Activated B cell treated with CpG ODN at 0.5 μM for 24 hours (primary cell): ENCODE data around the gene IL6R. TPM values are rescaled to one million over a fixed set of nuclear protein-coding genes. Genes with fewer than 3 reads are reported as not detected.

Experiments used
- ATAC-seq: fragments of 200-7000 bp; cut with Tn5 transposase; one replicate; pipeline ENCODE4 v1.10.0; 2021; ENCODE audit warnings: low read depth, mild to moderate bottlenecking, moderate library complexity
- CTCF ChIA-PET: fragments of 350-600 bp; sonication (Branson Sonifier 250); formaldehyde crosslinking; loops from one replicate; lab custom pipeline; 2021; ENCODE audit warnings: antibody characterized with exemption; lab: Charles Lee
- POLR2A ChIA-PET: fragments of 350-600 bp; sonication (Branson Sonifier 250); formaldehyde crosslinking; loops from one replicate; lab custom pipeline; 2021; ENCODE audit warnings: antibody characterized with exemption; lab: Charles Lee
- DNase-seq: peaks from one replicate; pipeline ENCODE4 v3.0.0; 2022
- H3K27ac Mint-ChIP-seq: one replicate; pipeline ENCODE4 v1.8.0; 2020; ENCODE audit warnings: mixed read lengths
- H3K27me3 Mint-ChIP-seq: one replicate; pipeline ENCODE4 v1.8.0; 2021; ENCODE audit warnings: mixed read lengths
- H3K36me3 Mint-ChIP-seq: one replicate; pipeline ENCODE4 v1.8.0; 2021; ENCODE audit warnings: low read depth, mixed read lengths
- H3K4me1 Mint-ChIP-seq: one replicate; pipeline ENCODE4 v1.8.0; 2021; ENCODE audit warnings: mixed read lengths
- H3K4me3 Mint-ChIP-seq: one replicate; pipeline ENCODE4 v1.8.0; 2020; ENCODE audit warnings: mild to moderate bottlenecking, mixed read lengths
- H3K9me3 Mint-ChIP-seq: one replicate; pipeline ENCODE4 v1.8.0; 2020; ENCODE audit warnings: mixed read lengths
- intact Hi-C: fragments of 100-400 bp; cut with micrococcal nuclease; formaldehyde crosslinking; loops from one replicate; pipeline ENCODE4 v1.15.1; 2024
- total RNA-seq: library from RNA; stranded (reverse); gene quantifications from 2 replicates; pipeline ENCODE4 v1.2.3, GENCODE V29; 2022
- TF ChIP-seq, protein P1 (sequence below): fragments of 200-600 bp; IDR thresholded peaks from one replicate; pipeline ENCODE4 v1.8.0; 2022; ENCODE audit warnings: antibody characterized with exemption, mild to moderate bottlenecking

The IL6R gene
- total RNA-seq, 1 donor from 2014 or later: 3.3 TPM

DNA sequence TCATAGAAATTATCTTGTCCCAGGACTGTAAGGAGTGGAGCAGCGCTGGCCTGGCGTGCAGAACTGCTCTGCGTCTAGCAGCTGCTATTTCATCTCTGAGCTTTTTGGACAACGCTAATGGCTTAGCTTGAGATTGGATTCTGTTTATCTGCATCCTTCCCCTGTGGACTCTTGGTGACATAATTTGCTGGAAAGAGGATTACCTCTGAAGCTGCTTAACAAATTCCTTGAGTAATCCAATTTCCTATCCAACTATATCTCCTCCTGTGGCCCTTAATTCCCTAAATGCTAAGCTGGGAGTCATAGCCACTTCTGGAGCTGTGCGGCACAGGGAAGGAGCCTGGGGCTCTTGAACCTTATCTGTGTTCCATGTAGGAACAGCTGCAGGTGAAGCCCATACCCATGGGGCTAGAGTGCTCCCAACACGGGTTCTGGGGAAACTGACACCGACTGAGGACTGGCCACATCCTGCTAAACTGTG lies 43.2 kb downstream of the IL6R start:
- DNase-seq (no peak), ATAC-seq (no peak)
- H3K36me3 Mint-ChIP-seq: no peaks in the 10 kb centered on the region
- ChIA-PET CTCF (no interaction called here), POLR2A (no interaction called here)
- no peaks in the 10 kb centered on the region for H3K4me1 Mint-ChIP-seq
- intact Hi-C loops: no loop called here
- no peak overlapping the region for H3K4me3 Mint-ChIP-seq
- no peaks in the 10 kb centered on the region for H3K27me3 Mint-ChIP-seq
- TF ChIP-seq, protein P1, sequence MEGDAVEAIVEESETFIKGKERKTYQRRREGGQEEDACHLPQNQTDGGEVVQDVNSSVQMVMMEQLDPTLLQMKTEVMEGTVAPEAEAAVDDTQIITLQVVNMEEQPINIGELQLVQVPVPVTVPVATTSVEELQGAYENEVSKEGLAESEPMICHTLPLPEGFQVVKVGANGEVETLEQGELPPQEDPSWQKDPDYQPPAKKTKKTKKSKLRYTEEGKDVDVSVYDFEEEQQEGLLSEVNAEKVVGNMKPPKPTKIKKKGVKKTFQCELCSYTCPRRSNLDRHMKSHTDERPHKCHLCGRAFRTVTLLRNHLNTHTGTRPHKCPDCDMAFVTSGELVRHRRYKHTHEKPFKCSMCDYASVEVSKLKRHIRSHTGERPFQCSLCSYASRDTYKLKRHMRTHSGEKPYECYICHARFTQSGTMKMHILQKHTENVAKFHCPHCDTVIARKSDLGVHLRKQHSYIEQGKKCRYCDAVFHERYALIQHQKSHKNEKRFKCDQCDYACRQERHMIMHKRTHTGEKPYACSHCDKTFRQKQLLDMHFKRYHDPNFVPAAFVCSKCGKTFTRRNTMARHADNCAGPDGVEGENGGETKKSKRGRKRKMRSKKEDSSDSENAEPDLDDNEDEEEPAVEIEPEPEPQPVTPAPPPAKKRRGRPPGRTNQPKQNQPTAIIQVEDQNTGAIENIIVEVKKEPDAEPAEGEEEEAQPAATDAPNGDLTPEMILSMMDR: no peak
- H3K27ac Mint-ChIP-seq: no peak overlapping the region
- H3K9me3 Mint-ChIP-seq: no peaks in the 10 kb centered on the region

DNA sequence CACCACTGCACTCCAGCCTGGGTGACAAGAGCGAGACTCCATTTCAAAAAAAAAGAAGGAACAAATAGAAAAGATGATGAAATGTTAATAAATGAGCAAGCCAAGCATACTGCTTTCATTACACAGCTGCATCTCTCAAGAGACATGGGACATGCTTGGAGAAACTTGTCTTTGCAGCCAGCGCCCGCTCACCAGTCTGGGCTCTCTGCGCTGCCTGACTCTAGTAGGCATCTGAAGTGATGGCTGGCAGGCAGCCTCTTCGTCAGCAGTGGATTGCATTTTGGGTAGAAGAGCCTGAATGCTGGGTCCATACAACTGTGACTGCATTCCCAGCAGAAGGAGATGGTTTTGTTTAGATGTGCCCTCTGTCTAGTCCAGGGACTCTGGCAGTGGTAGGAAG lies 48.0 kb downstream of the IL6R start:
- DNase-seq: no peak
- Mint-ChIP-seq H3K4me1 (no peaks in the 10 kb centered on the region), H3K4me3 (no peak overlapping the region), H3K36me3 (no peaks in the 10 kb centered on the region), H3K27me3 (no peaks in the 10 kb centered on the region), H3K27ac (no peak overlapping the region), H3K9me3 (no peaks in the 10 kb centered on the region)
- ATAC-seq: no peak
- CTCF ChIA-PET: interaction anchor here (1.1 kb wide), 1 partner anchor 28 kb away, joined by 3 read pairs; no protein-coding TSS in a partner anchor
- POLR2A ChIA-PET: no interaction called here
- intact Hi-C loops: no loop called here
- TF ChIP-seq, protein P1: no peak

DNA sequence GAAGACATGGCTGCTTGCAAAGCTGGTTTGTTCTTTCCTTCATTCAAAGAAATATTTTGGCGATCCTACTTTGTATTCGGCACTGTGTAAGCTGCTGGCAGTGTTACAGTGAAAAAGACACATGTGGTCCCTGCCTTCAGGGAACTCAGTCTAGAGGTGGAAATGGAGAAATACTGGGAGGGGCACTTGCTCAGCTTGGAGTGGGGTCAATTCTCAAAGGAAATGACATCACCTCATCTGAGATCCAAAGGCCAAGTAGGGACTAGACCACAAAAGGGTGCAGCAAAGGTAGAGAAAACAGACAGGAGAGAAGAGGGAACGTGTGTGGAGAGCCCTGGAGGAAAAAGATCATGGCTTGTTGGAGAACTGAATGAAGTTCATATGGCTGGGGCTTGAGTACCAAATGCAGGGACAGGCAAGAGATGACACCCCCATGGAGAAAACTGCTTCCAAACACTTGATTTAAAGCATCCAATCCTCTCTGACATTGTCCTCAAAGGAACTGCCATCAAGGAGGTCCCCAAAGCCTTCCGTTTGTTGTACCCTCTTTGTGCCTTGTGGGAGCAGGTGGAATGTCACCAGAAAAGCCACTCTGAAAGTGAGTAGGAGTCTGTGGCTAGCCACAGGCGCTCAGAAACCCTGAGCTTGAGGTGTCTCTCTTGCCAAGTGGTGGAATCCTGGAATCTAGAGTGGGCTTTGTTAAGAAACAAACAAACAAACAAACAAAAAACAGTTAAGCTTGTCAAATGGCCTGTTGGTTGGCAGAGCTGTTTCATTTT lies 48.6 kb downstream of the IL6R start:
- no peak for DNase-seq
- POLR2A ChIA-PET: no interaction called here
- no peaks in the 10 kb centered on the region for H3K36me3 Mint-ChIP-seq

DNA sequence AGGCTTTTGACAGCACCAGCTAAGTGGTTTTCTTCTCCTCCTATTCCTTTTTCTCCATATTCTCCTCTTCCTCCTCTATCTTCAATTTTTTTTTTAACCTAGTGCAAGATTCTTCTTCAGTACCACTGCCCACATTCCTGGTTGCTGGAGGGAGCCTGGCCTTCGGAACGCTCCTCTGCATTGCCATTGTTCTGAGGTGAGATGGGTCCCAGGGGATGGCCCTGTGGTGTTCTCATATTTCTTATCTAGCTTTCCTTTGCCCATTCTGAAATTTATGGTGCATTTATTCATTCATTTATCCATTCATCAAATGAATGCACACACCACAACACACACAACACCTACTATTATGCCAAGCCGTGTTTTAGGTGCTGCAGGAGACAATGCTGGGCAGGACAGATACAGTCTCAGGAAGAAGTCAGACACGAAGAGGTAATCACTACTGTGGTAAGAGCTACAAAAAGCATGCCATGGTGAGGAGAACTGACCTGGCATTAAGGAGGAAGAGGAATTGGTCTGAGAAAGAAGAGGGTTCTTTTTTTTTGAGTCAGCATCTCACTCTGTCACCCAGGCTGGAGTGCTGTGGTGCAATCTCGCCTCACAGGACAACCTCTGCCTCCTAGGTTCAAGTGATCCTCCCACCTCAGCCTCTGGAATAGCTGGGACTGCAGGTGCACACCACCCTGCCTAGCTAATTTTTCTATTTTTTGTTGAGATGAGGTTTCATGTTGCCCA lies 49.4 kb downstream of the IL6R start:
- no peak overlapping the region for H3K27ac Mint-ChIP-seq
- ATAC-seq (no peak), DNase-seq (no peak)
- H3K36me3 Mint-ChIP-seq: no peaks in the 10 kb centered on the region
- no peaks in the 10 kb centered on the region for H3K9me3 Mint-ChIP-seq
- H3K4me3 Mint-ChIP-seq: no peak overlapping the region
- TF ChIP-seq, protein P1: no peak
- H3K27me3 Mint-ChIP-seq: no peaks in the 10 kb centered on the region
- ChIA-PET POLR2A (no interaction called here), CTCF (no interaction called here)
- intact Hi-C loops: no loop called here
- H3K4me1 Mint-ChIP-seq: no peaks in the 10 kb centered on the region

More for the DNA sequence above, 48.6 kb downstream of the IL6R start:
- no peak overlapping the region for H3K4me3 Mint-ChIP-seq
- CTCF ChIA-PET: interaction anchor here (1.1 kb wide), 1 partner anchor 27 kb away, joined by 3 read pairs; no protein-coding TSS in a partner anchor
- ATAC-seq: no peak
- H3K9me3 Mint-ChIP-seq: no peaks in the 10 kb centered on the region
- intact Hi-C loops: no loop called here
- no peaks in the 10 kb centered on the region for H3K27me3 Mint-ChIP-seq
- no peak overlapping the region for H3K27ac Mint-ChIP-seq
- TF ChIP-seq, protein P1: no peak
- no peaks in the 10 kb centered on the region for H3K4me1 Mint-ChIP-seq

DNA sequence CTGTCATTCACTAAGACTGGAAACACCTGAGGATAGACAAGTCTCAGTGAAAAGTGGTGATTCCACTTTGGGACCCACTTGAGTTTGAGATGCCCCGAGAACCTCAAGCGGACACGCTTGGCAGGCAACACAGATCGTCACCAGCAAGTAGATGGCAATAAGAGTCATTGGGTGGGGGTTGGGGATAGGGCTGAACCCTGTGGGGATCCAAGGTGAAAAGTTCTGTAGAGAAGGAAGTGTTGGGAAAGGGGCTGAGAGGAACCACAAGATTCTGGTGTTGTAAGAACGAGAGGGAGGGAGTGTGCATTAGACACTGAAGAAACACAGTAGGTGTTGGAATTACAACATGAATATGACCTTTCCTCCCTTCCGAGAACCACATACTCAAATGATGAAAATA lies 51.5 kb downstream of the IL6R start:
- CTCF ChIA-PET: interaction anchor here (0.6 kb wide), 1 partner anchor 90 kb away, joined by 3 read pairs; no protein-coding TSS in a partner anchor
- H3K36me3 Mint-ChIP-seq: no peaks in the 10 kb centered on the region

More for the DNA sequence above, 51.5 kb downstream of the IL6R start:
- Mint-ChIP-seq H3K27me3 (no peaks in the 10 kb centered on the region), H3K4me3 (no peak overlapping the region), H3K9me3 (no peaks in the 10 kb centered on the region), H3K4me1 (no peaks in the 10 kb centered on the region), H3K27ac (no peak overlapping the region)
- TF ChIP-seq, protein P1: no peak
- intact Hi-C loops: no loop called here
- ATAC-seq: no peak
- POLR2A ChIA-PET: interaction anchor here (0.7 kb wide), 1 partner anchor 11 kb away, joined by 3 read pairs; no protein-coding TSS in a partner anchor
- no peak for DNase-seq
